Activated CD8-positive, alpha-beta memory T cell treated with anti-CD3 and anti-CD28 coated beads, Interleukin-2, amount 50 U/mL, for 1 hour (primary cell): ENCODE measurements around the gene GRB10.

Experiments
- DNase-seq: peaks from one replicate; pipeline ENCODE4 v3.0.0-alpha.2; 2020; ENCODE audit errors: extremely low read depth

GRB10 gene

DNA sequence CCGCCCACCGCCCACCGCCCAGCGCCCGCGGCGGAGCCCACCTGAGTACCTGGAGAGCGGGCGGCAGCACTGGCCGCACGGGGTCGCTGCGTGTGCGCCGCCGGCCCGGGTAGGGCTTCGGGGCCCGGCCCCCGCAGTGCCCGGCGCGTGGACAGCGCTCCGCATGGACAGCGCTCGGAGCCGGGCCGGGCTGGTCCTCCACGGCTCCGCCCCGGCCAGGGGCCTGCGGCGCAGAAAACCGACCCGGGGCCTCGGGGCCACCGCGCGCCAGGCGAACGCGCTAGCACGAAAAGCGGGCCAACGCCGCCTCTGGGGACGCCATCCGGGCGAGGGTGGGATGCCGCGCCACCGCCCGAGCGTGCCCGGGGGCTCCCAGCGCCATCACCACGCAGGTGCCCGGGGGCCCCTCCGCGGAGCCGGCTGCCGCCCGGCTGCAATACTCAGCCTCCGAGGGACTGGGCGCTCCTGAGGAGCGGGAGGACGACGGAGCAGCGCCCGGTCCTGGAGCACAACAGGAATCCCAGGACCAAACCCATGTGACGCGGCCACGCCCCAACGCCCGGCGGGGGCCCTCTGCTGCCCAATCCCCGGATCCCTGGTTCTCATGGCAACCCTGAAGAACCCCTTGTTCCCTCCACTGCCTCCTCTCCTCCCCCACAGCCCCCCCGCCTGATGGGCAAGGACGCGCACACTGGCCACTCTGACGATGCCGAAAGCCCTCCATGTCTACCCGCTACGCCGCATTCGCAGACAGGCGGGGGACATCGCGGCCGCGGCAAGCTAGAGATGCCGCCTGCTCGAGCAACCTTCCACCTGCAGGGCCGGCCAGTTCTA, at the start of gene GRB10:
Gene GRB10, minus strand, starts transcription at position 522 of the 834 bp plus-strand sequence. CDS start 50,574 bp downstream, outside the sequence.
- DNase-seq: no peak

DNA sequence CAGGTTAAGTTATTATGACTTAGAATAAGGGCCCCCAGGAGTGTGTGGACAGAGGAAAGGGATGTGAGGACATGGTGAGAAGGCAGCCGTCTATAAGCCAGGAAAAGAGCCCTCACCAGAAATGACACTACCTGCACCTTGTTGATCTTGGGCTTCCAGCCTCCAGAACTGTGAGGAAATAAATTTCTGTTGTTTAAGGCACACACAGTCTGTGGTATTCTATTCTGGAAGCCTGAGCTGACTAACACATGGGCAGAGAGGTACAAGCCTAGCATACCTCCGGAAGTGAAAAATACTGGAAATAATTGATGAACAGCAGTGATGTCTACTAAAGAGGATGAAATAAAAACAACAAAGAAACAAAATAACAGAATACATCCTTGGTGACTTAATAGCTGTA, 46.1 kb upstream of the GRB10 start:
- DNase-seq: no peak

DNA sequence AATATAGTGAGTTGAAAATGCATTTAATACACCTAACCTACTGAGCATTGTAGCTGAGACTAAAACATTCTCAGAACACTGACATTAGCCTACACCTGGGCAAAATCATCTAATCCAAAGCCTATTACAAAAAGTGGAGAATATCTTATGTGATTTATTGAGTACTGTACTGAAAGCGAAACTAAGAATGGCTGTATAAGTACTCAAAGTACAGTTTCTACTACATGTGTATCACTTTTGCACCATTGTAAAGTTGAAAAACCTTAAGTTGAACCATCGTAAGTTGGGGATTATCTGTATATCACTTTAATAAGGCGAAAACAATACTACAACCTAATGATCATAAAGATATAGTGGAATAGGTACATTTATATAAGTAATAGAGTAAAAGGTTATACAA, 45.4 kb upstream of the GRB10 start:
- no peak for DNase-seq

DNA sequence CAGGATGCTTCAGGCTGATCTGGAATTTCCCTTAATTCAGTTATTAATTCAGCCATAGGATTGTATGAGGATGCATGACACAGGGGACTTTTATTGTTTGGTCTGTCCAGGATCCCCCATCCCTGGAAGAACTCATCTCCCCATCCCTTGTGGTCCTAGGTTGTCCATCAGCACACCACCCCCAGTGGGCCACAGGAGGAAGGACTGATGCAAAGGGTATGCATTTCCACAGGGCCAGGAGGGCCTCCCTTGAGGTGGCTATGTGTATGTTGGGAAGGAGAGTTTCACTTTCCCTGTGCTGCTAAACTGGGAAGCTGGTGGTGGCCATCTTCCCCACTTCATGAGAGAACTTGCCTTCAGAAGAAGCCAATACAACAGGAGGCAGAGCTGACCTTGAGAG, 44.6 kb upstream of the GRB10 start:
- DNase-seq: no peak

DNA sequence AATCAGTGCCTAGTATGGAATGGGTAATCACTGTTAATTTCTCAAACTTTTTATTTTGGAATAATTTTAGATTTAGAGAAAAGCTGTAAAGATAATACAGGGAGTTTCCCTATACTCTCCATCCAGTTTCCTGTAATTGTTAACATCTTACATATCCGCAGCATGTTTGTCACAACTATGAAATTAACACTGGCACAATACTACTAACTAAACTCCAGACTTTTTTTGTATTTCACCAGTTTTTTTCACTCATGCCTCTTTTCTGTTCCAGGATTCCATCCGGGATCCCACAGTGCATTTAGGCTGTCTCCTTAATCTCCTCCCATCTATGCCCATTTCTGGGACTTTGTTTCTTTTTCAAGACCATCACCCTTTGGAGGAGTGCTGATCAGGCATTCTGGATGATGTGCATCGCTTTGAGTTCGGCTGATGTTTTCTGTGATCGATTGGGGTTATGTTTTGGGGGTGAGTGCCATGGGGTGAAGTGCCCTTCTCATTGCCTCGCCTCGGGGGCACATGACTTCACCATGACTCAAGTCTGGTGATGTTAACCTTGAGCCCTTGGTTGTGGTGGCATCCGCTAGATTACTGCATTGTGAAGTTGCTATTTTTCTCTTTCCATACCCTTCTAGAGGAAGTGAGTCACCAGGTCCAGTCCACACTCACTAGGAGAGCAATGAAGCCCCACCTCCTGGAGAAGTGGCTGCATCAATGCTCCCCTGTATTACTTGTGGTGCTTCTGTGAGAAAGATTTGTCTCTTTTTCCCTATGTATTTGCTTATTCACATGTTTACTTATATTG, 43.9 kb upstream of the GRB10 start:
- no peak for DNase-seq

DNA sequence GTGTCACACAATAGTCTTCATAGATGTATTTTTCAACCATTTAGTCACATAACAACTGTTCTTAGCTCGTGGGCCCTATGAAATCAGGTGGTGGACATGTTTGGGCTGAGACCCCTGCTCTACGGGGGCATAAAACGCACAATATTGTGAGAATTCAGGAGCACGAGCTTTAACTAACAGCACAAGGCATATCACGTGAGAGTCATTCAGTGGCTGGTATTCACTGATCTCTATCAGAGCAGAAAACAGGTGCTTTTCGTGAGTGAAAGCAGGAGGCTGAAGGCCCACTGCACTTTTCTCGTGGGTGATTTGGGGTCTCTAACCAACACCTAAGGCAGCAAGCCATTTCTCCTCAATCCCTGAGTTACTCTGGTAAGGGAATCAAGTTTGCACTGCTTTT, 42.8 kb upstream of the GRB10 start:
- DNase-seq: no peak

DNA sequence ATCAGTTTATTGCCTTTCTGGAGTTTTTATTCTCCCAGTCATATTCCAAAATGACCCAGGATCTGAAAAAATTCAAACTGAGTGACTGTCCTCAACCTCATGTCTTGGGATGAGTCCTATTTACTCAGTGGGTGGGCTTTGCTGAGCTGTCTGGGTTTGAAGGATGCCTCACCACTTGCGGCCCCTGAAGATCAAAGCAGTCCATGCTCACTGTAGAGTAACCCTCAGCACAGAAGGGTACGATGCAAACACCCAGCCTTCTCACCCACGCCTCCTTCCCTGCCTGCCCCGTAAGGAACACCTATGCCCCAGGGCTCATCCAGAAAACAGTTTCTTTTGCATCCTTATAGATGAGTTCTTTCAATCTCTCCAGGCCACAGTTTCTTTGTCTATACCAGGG, 42.2 kb upstream of the GRB10 start:
- no peak for DNase-seq

DNA sequence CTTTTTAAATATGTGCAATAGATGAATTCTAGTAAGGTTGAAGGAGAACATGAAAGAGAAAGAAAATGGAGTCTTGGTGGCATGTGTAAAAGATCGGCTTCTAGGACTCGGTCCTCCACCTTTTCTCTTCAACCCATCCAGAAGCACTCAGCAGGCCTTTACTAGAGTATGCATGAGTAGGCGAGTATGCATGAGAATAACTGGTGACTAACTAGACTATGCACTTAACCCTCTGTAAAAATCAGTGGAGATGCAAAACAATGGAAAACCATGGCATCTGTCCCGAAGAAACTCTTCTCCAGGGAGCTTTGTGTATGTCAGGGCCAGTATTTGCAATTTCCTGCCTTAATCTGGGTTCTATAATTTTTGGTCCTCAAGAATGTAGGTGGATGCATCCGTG, 40.0 kb upstream of the GRB10 start:
- no peak for DNase-seq

- DNase-seq: no peak
These were observed 39.4 kb upstream of the GRB10 start for GRCh38 chr7:50822110-50822509.

GRCh38 chr7:50821457-50822008, 38.8 kb upstream of the GRB10 start:
- DNase-seq: no peak

- no peak for DNase-seq
These were observed 35.6 kb upstream of the GRB10 start for GRCh38 chr7:50818324-50818723.

- DNase-seq: no peak
These were observed 34.9 kb upstream of the GRB10 start for GRCh38 chr7:50817561-50817960.

DNA sequence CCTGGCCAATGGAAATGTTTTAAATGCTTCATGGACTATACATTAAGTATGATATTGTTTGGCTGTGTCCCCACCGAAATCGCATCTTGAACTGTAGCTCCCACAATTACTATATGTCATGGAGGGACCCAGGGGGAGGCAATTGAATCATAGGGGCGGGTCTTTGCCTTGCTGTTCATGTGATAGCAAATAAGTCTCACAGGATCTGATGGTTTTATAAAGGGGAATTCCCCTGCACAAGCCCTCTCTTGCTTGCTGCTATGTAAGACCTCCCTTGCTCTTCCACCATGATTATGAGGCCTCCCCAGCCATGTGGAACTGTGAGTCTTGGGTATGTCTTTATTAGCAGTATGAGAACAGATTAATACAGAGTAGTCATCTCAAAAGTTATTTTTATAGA, 32.4 kb upstream of the GRB10 start:
- no peak for DNase-seq

DNA sequence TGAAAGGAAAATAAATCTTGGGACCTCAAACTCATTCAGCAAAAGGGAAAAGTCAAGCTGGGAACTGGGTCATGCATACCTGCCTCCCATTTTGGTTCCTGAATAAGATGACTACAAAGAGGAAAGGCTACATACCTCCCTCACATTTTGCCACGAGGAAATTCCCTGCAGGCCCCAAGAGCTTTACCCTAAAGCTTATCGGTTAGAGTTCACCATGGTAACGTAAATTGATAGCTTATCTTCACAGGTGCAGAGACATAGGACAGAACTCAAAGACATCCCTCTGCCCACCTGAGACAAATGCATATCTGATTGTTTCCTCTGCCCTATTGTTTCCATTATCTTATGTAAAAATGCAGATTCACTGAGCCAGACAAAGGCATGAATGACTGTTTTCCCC, 31.5 kb upstream of the GRB10 start:
- DNase-seq: no peak

GRCh38 chr7:50812841-50813475, 30.3 kb upstream of the GRB10 start:
- no peak for DNase-seq

- DNase-seq: no peak
These were observed 29.4 kb upstream of the GRB10 start for GRCh38 chr7:50812094-50812493.

GRCh38 chr7:50808282-50808888, 25.7 kb upstream of the GRB10 start:
- no peak for DNase-seq

DNA sequence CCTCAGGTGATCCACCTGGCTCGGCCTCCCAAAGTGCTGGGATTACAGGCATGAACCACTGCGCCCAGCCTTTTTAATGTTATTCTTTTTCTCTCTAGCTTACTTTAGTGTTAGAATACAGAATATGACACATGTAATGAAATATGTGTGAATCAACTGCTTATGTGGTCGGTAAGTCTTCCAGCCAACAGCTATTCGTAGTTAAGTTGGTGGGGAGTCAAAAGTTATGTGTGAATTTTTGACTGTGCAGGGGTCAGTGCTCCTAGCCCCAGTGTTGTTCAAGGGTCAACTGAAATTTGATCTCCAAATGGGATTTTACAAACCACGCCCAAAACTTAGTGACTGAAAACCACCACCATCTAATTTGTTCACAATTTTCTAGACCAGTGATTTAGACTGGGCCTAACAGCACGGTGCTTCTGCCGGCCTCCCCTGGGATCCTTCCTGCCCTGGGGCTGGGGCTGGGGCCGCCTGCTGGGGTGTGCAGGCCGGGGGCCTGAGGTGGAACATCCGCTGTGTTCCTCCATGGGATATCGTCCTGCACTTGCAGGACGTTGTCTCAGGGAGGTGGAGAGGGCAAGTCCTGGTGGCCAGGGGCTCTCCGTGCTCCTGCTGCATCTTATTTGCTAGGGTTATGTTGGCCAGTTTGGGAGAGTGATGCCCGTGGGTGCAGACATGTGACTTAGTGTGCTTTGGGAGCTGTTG, 24.5 kb upstream of the GRB10 start:
- no peak for DNase-seq

DNA sequence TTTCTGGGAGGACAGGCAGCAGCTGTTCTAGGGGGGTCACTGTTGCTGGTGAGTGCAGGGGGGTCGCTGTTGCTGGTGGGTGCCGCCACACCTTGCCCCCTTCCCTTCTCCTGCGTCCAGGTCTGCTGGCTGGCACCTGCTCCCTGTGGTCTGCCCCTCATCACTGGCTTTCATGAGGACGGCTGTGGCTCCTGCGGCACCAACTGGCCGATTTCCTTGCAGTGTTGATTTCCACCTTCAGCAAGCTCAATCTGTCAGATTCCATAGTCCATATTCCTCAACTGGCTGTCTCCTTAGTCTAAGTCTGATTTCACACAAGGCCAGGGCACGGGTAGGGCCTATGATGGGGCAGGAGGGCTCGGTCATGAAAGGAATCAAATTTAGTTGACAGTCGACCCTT, 23.4 kb upstream of the GRB10 start:
- DNase-seq: no peak

- no peak for DNase-seq
These were observed 22.9 kb upstream of the GRB10 start for GRCh38 chr7:50805447-50806125.
